Astrocyte (in vitro differentiated cells and primary cell): ENCODE results near the gene SNX11. TPM values are rescaled to one million over a fixed set of nuclear protein-coding genes. Genes with fewer than 3 reads are reported as not detected.

ENCODE experiments used
- DNase-seq: peaks from one replicate; pipeline ENCODE4 v3.0.0-alpha.2; 2010; ENCODE audit warnings: low read depth
- FAIRE-seq: peaks from 2 replicates; lab custom pipeline; 2011; peaks lifted over from hg19 to GRCh38; lab: Jason Lieb, UNC
- H2AFZ ChIP-seq: 2 replicates; pipeline ENCODE4 v1.6.0; 2012; ENCODE audit warnings: low read depth, low read length, inconsistent platforms
- H3K27ac ChIP-seq: 2 replicates; pipeline ENCODE4 v1.5.1; 2011; ENCODE audit warnings: low read depth, low read length, inconsistent platforms
- H3K27me3 ChIP-seq: 2 replicates; pipeline ENCODE4 v1.6.0; 2011; ENCODE audit warnings: low read length, inconsistent platforms; ENCODE audit not compliant: insufficient read depth
- H3K36me3 ChIP-seq: 2 replicates; pipeline ENCODE4 v1.5.1; 2011; ENCODE audit warnings: low read length, inconsistent platforms; ENCODE audit not compliant: insufficient read depth
- H3K4me1 ChIP-seq: 2 replicates; pipeline ENCODE4 v1.5.1; 2011; ENCODE audit warnings: low read length, inconsistent platforms; ENCODE audit not compliant: insufficient read depth
- H3K4me2 ChIP-seq: 2 replicates; pipeline ENCODE4 v1.6.0; 2012; ENCODE audit warnings: low read length, inconsistent platforms
- H3K4me3 ChIP-seq: 2 replicates; pipeline ENCODE4 v1.5.1; 2011; ENCODE audit warnings: low read depth, mild to moderate bottlenecking, low read length, inconsistent platforms; ENCODE audit not compliant: insufficient read depth
- H3K79me2 ChIP-seq: 2 replicates; pipeline ENCODE4 v1.6.0; 2012; ENCODE audit warnings: mild to moderate bottlenecking, low read length, inconsistent platforms; ENCODE audit not compliant: insufficient read depth
- H3K9ac ChIP-seq: 2 replicates; pipeline ENCODE4 v1.6.0; 2012; ENCODE audit warnings: mild to moderate bottlenecking, low read length, inconsistent platforms
- H3K9me3 ChIP-seq: 2 replicates; pipeline ENCODE4 v1.5.1; 2012; ENCODE audit warnings: low read depth, mild to moderate bottlenecking, low read length, inconsistent platforms; ENCODE audit not compliant: insufficient read depth
- H4K20me1 ChIP-seq: 2 replicates; pipeline ENCODE4 v1.6.0; 2012; ENCODE audit warnings: low read length, inconsistent platforms; ENCODE audit not compliant: insufficient read depth
- H3K27ac Mint-ChIP-seq: one replicate; pipeline ENCODE4 v1.8.0; 2021; ENCODE audit warnings: mild to moderate bottlenecking, mixed read lengths; ENCODE audit not compliant: unreplicated experiment
- H3K27me3 Mint-ChIP-seq: one replicate; pipeline ENCODE4 v1.8.0; 2021; ENCODE audit warnings: low read depth, mixed read lengths; ENCODE audit not compliant: unreplicated experiment
- H3K36me3 Mint-ChIP-seq: one replicate; pipeline ENCODE4 v1.8.0; 2021; ENCODE audit warnings: low read depth, mixed read lengths; ENCODE audit not compliant: unreplicated experiment
- H3K4me1 Mint-ChIP-seq: one replicate; pipeline ENCODE4 v1.8.0; 2021; ENCODE audit warnings: low read depth, mixed read lengths; ENCODE audit not compliant: unreplicated experiment
- H3K4me3 Mint-ChIP-seq: one replicate; pipeline ENCODE4 v1.8.0; 2021; ENCODE audit warnings: mild to moderate bottlenecking, moderate library complexity, mixed read lengths; ENCODE audit not compliant: unreplicated experiment
- H3K9me3 Mint-ChIP-seq: one replicate; pipeline ENCODE4 v1.8.0; 2021; ENCODE audit warnings: mild to moderate bottlenecking, mixed read lengths; ENCODE audit not compliant: unreplicated experiment
- EZH2 ChIP-seq: IDR thresholded peaks from 2 replicates; pipeline ENCODE4 v1.6.1; 2012; ENCODE audit warnings: mild to moderate bottlenecking, low read length, inconsistent platforms; ENCODE audit not compliant: insufficient read depth
- total RNA-seq: library from RNA; stranded (reverse); gene quantifications from 2 replicates; pipeline ENCODE4 v1.2.1, GENCODE V29; 2021
- TF ChIP-seq, protein P1 (sequence below): IDR thresholded peaks from 2 replicates; pipeline ENCODE4 v1.5.1; 2011; ENCODE audit warnings: low read depth, mild to moderate bottlenecking, inconsistent platforms, low read length, moderate library complexity; ENCODE audit not compliant: insufficient read depth

SNX11 gene
- total RNA-seq, 1 donor from 2014 or later: 33.3 TPM

DNA sequence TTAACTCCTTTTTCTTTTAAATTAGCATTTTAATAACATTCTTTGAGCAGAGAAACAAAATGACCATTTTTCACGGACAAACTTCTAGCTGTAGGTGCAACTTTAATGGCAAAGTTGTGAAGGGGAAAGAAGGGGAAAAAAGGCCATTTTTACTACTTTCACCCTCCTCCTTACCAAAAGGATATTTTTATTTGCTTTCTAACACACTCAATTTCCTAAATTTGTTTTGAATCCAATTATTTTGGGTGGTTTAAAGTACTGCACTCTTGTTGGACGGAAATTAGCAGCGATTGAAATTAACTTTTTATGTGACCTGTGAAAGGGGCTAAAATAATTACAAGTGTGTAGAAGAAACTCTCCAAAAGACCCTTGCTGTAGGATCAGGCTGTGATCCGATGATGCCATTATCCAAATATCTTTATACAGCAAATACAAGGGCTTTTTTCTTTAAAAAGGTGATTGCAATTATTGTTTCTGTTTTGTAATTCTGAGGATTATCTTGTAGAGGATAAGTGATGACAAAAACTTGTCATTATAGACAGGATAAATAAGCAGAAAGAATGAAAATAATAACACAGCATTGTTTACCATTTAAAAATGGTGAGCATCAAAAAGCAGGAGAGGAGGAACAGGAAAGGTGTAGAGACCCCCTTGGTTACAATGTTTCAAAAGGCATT is 42.4 kb downstream of the SNX11 start:
- H3K27ac ChIP-seq: no peak overlapping the region
- H4K20me1 ChIP-seq: no peaks in the 10 kb centered on the region
- Mint-ChIP-seq H3K27me3 (peaks cover 55% of the 10 kb centered on the region), H3K27ac (no peak overlapping the region), H3K4me1 (no peaks in the 10 kb centered on the region), H3K36me3 (no peaks in the 10 kb centered on the region), H3K4me3 (no peak overlapping the region), H3K9me3 (no peaks in the 10 kb centered on the region)
- H3K27me3 ChIP-seq: peaks cover 66% of the 10 kb centered on the region
- no peaks in the 10 kb centered on the region for H3K79me2 ChIP-seq
- no peak overlapping the region for H3K9ac ChIP-seq
- FAIRE-seq (no peak), DNase-seq (no peak)
- H3K4me3 ChIP-seq: no peak overlapping the region
- TF ChIP-seq, protein P1, sequence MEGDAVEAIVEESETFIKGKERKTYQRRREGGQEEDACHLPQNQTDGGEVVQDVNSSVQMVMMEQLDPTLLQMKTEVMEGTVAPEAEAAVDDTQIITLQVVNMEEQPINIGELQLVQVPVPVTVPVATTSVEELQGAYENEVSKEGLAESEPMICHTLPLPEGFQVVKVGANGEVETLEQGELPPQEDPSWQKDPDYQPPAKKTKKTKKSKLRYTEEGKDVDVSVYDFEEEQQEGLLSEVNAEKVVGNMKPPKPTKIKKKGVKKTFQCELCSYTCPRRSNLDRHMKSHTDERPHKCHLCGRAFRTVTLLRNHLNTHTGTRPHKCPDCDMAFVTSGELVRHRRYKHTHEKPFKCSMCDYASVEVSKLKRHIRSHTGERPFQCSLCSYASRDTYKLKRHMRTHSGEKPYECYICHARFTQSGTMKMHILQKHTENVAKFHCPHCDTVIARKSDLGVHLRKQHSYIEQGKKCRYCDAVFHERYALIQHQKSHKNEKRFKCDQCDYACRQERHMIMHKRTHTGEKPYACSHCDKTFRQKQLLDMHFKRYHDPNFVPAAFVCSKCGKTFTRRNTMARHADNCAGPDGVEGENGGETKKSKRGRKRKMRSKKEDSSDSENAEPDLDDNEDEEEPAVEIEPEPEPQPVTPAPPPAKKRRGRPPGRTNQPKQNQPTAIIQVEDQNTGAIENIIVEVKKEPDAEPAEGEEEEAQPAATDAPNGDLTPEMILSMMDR: no peak
- TF ChIP-seq EZH2: no peak
- H3K9me3 ChIP-seq: no peaks in the 10 kb centered on the region
- no peak overlapping the region for H2AFZ ChIP-seq
- no peaks in the 10 kb centered on the region for H3K4me1 ChIP-seq
- no peaks in the 10 kb centered on the region for H3K36me3 ChIP-seq
- no peak overlapping the region for H3K4me2 ChIP-seq

DNA sequence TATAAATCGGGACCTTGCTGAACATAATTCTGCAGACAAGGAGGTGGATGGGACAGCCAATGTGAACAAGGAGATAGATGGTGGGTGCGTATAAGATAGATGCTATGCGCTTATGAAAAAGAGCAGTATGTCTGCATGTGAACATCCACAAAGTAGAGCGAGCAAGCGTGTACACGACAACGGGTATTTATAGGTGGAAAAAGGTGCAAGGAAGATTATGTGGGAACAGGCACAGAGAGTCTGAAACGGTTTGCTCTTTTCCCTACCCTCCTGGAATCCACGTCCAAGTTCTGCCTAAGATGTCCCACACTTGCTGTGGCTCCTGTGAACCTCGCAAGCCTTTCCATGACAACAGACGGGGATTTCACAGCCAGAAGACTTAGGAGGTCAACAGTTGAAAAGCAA is 43.0 kb downstream of the SNX11 start:
- Histone ChIP-seq H3K9ac (no peak overlapping the region), H2AFZ (no peak overlapping the region), H3K27ac (no peak overlapping the region), H4K20me1 (no peaks in the 10 kb centered on the region), H3K36me3 (no peaks in the 10 kb centered on the region), H3K27me3 (peaks cover 61% of the 10 kb centered on the region), H3K9me3 (no peaks in the 10 kb centered on the region), H3K79me2 (no peaks in the 10 kb centered on the region), H3K4me2 (no peak overlapping the region), H3K4me1 (no peaks in the 10 kb centered on the region), H3K4me3 (no peak overlapping the region)
- Mint-ChIP-seq H3K27ac (no peak overlapping the region), H3K36me3 (no peaks in the 10 kb centered on the region), H3K9me3 (no peaks in the 10 kb centered on the region), H3K4me3 (no peak overlapping the region), H3K4me1 (no peaks in the 10 kb centered on the region), H3K27me3 (peaks cover 52% of the 10 kb centered on the region)
- no peak for DNase-seq
- FAIRE-seq: no peak
- TF ChIP-seq EZH2: no peak
- TF ChIP-seq, protein P1: no peak

DNA sequence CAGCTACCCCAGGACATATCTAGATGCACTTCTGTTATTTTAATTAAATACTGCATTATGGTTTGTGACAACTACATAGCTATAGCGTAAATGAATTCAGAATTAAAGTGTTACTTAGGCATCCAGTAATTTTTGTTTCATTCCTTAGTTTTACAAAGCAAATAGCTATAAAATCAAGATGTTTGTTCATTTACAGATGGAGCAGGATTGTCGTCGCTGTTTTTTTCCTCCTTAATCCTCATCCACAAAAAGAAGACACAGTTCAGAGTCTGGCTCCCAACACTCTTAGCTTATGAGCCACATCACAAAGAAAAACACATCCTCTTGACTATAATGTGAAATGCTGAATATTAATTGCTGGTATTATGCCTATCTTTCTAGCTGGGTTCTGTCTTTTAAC is 43.7 kb downstream of the SNX11 start:
- Mint-ChIP-seq H3K27me3 (peaks cover 53% of the 10 kb centered on the region), H3K4me1 (no peaks in the 10 kb centered on the region), H3K4me3 (no peak overlapping the region), H3K9me3 (no peaks in the 10 kb centered on the region), H3K36me3 (no peaks in the 10 kb centered on the region), H3K27ac (no peak overlapping the region)
- H3K79me2 ChIP-seq: no peaks in the 10 kb centered on the region
- TF ChIP-seq, protein P1: no peak
- TF ChIP-seq EZH2: no peak
- no peaks in the 10 kb centered on the region for H4K20me1 ChIP-seq
- DNase-seq (no peak), FAIRE-seq (no peak)
- no peak overlapping the region for H3K4me3 ChIP-seq
- no peak overlapping the region for H3K27ac ChIP-seq
- H3K9ac ChIP-seq: no peak overlapping the region
- no peak overlapping the region for H3K4me2 ChIP-seq
- no peaks in the 10 kb centered on the region for H3K4me1 ChIP-seq
- no peaks in the 10 kb centered on the region for H3K36me3 ChIP-seq
- H3K9me3 ChIP-seq: no peaks in the 10 kb centered on the region
- no peak overlapping the region for H2AFZ ChIP-seq
- peaks cover 61% of the 10 kb centered on the region for H3K27me3 ChIP-seq
